Measurements from ENCODE around the gene AP4E1.
"Not testable (repeated sequence)": the region's sequence is repeated elsewhere in the genome, so short reads cannot be mapped to it uniquely, and the experiment has no call there.

GRCh38 chr15:50919359-50919758 is 10.9 kb downstream of the AP4E1 start:
- TF ChIP-seq CTCF (conservative IDR thresholded peaks at IDR 0.05; ENCODE audit: low read depth, low read length); POLR2A (IDR thresholded peaks at IDR 0.05; ENCODE audit: low read depth, low read length); RAD21 (IDR thresholded peaks at IDR 0.05; ENCODE audit: low read length): not testable (repeated sequence)

Measured in IMR-90 (cell line).